Parathyroid adenoma (tissue), 2 donors: Measurements from ENCODE around the gene IGF1R.

Experiments
- H2AFZ ChIP-seq: fragments of 300-600 bp; sonication (generic); one replicate; pipeline ENCODE4 v1.7.0; 2017; ENCODE audit warnings: antibody characterized with exemption, mild to moderate bottlenecking
- H3K27ac ChIP-seq: fragments of 300-600 bp; sonication (generic); one replicate; pipeline ENCODE4 v1.7.0; 2017
- H3K27me3 ChIP-seq: fragments of 300-600 bp; sonication (generic); one replicate; pipeline ENCODE4 v1.7.0; 2017; ENCODE audit warnings: low read length; ENCODE audit not compliant: control insufficient read depth, insufficient read depth
- H3K36me3 ChIP-seq: fragments of 300-600 bp; sonication (generic); one replicate; pipeline ENCODE4 v1.7.0; 2017; ENCODE audit warnings: low read length; ENCODE audit not compliant: control insufficient read depth, insufficient read depth
- H3K4me1 ChIP-seq: fragments of 300-600 bp; sonication (generic); one replicate; pipeline ENCODE4 v1.7.0; 2017; ENCODE audit warnings: control low read depth
- H3K4me2 ChIP-seq: fragments of 300-600 bp; sonication (generic); one replicate; pipeline ENCODE4 v1.7.0; 2017; ENCODE audit warnings: low read length
- H3K4me3 ChIP-seq: fragments of 300-600 bp; sonication (generic); one replicate; pipeline ENCODE4 v1.7.0; 2017; ENCODE audit warnings: low read depth, low read length
- H3K79me2 ChIP-seq: fragments of 300-600 bp; sonication (generic); one replicate; pipeline ENCODE4 v1.7.0; 2017; ENCODE audit warnings: control low read depth
- H3K9ac ChIP-seq: fragments of 300-600 bp; sonication (generic); one replicate; pipeline ENCODE4 v1.7.0; 2017; ENCODE audit warnings: mild to moderate bottlenecking
- H3K9me3 ChIP-seq: fragments of 300-600 bp; sonication (generic); one replicate; pipeline ENCODE4 v1.7.0; 2017; ENCODE audit warnings: low read length; ENCODE audit not compliant: control insufficient read depth
- TF ChIP-seq, protein P1 (sequence below): fragments of 300-600 bp; sonication (generic); IDR thresholded peaks from one replicate; pipeline ENCODE4 v1.7.0; 2017; ENCODE audit warnings: antibody characterized with exemption, mild to moderate bottlenecking
- donor health status: primary hyperparathyroidism.

The IGF1R gene

DNA sequence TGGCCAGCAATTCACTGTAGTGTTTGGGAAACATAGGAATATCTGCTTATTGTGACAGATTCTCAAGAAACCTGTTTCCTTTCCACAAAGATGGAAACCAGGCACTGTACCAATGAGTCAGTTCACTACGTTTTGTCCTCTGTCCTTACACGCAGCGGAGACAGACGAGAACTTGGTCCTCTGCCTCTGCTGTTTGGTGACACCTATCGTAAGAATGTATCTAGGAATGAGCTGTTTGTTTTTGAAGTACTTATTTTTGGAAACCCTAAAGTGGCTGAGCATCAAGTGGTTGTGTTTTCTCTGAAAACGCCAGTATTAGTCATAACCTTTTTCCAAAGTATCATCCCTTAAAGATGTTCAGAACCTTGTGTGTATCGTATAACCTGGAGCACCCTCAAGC is 266.3 kb downstream of the IGF1R start:
- H3K27me3 ChIP-seq, result no peaks in the 10 kb centered on the region
- H3K4me2 ChIP-seq, result no peak overlapping the region
- no peaks in the 10 kb centered on the region for H3K79me2 ChIP-seq
- no peaks in the 10 kb centered on the region for H3K36me3 ChIP-seq
- no peak overlapping the region for H3K4me3 ChIP-seq
- H3K9ac ChIP-seq, result no peak overlapping the region
- H3K9me3 ChIP-seq, result no peaks in the 10 kb centered on the region
- peaks cover 3% of the 10 kb centered on the region for H3K4me1 ChIP-seq
- H3K27ac ChIP-seq, result no peak overlapping the region
- TF ChIP-seq, protein P1, sequence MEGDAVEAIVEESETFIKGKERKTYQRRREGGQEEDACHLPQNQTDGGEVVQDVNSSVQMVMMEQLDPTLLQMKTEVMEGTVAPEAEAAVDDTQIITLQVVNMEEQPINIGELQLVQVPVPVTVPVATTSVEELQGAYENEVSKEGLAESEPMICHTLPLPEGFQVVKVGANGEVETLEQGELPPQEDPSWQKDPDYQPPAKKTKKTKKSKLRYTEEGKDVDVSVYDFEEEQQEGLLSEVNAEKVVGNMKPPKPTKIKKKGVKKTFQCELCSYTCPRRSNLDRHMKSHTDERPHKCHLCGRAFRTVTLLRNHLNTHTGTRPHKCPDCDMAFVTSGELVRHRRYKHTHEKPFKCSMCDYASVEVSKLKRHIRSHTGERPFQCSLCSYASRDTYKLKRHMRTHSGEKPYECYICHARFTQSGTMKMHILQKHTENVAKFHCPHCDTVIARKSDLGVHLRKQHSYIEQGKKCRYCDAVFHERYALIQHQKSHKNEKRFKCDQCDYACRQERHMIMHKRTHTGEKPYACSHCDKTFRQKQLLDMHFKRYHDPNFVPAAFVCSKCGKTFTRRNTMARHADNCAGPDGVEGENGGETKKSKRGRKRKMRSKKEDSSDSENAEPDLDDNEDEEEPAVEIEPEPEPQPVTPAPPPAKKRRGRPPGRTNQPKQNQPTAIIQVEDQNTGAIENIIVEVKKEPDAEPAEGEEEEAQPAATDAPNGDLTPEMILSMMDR, result no peak
- H2AFZ ChIP-seq, result no peak overlapping the region

DNA sequence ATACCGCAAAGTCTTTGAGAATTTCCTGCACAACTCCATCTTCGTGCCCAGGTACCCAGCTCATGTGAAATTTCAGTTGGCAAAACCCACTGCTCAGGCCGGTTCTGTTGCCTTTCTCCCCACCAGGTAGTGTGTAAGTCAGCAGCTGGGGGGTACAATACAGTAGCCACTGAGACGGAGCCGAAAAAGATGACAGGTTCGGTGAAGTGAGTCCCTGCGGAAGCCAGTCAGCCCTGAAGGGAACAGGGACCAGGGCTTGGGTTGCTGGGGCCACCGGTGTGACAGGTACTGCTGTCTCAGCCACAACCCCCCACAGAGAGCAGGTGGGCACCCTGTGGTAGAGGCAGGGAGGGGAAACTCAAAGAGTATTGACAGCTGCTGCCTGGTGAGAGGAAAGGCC is 268.5 kb downstream of the IGF1R start:
- Histone ChIP-seq H3K4me3 (no peak overlapping the region), H3K9ac (no peak overlapping the region), H3K9me3 (no peaks in the 10 kb centered on the region), H3K4me1 (peaks cover 3% of the 10 kb centered on the region), H3K36me3 (no peaks in the 10 kb centered on the region), H3K4me2 (no peak overlapping the region), H2AFZ (no peak overlapping the region), H3K27me3 (no peaks in the 10 kb centered on the region), H3K27ac (no peak overlapping the region), H3K79me2 (no peaks in the 10 kb centered on the region)
- TF ChIP-seq, protein P1, result no peak

DNA sequence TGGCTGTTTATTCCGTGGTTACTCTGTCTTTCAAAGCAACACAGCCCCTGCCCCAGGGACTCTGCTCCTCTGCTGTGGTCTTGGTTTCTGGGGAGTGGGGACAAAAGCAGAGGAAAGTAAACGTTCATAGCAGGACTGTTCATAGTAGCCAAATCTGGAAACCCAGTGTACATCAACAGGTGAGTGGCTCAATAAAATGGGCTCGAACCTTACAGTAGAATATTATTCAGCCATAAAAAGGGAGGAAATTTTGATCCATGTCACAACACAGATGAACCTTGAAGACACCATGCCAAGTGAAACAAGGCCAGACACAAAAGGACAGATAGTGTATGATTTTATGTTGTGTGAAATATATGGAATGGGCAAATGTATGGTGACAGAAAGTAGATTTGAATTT is 269.1 kb downstream of the IGF1R start:
- Histone ChIP-seq H3K79me2 (no peaks in the 10 kb centered on the region), H3K36me3 (no peaks in the 10 kb centered on the region), H2AFZ (no peak overlapping the region), H3K27ac (no peak overlapping the region), H3K4me3 (no peak overlapping the region), H3K9me3 (no peaks in the 10 kb centered on the region), H3K4me2 (no peak overlapping the region), H3K27me3 (no peaks in the 10 kb centered on the region), H3K9ac (no peak overlapping the region), H3K4me1 (peaks cover 3% of the 10 kb centered on the region)
- TF ChIP-seq, protein P1, result no peak

DNA sequence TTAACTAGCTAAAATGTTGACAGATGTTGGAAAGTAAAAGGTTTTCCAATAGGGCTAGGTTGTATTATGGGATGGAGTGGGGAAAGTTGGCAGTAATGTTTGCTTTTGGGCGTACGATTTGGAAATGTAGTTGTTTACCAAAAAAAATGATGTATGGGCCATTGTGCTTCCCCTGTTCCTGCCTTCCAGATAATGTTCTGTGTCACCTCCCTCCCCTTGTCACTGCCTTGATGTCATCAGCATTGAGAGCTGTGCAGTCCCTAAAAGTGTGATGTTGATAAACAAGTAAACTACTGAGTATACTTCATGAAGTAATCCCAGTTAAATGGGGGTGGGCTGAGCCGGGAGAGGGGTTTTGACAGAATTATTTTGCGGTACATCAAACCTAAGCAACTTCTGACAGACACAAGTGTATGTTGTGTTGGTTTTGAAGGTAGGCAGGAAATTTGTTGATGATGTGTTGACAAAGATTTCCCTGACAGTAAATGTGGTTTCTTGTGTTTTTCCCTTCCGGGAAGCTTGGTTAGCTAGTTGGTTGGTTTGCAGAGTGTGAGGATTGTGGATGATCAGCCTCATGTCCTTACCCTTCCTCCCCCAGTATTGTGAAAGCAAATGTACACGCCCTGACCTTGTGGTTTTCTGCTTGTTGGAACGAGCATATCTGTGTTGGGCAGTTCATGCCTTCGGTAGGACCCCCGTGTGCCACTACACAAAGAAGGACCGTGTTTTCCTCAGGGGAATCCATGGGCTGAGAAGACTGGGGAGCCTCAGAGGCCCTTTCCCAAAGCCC is 271.9 kb downstream of the IGF1R start:
- Histone ChIP-seq H3K4me1 (peaks cover 18% of the 10 kb centered on the region), H3K36me3 (no peaks in the 10 kb centered on the region), H3K27me3 (no peaks in the 10 kb centered on the region), H3K4me3 (no peak overlapping the region), H2AFZ (no peak overlapping the region), H3K79me2 (no peaks in the 10 kb centered on the region), H3K9ac (no peak overlapping the region), H3K9me3 (no peaks in the 10 kb centered on the region), H3K27ac (no peak overlapping the region), H3K4me2 (no peak overlapping the region)
- TF ChIP-seq, protein P1, result no peak

DNA sequence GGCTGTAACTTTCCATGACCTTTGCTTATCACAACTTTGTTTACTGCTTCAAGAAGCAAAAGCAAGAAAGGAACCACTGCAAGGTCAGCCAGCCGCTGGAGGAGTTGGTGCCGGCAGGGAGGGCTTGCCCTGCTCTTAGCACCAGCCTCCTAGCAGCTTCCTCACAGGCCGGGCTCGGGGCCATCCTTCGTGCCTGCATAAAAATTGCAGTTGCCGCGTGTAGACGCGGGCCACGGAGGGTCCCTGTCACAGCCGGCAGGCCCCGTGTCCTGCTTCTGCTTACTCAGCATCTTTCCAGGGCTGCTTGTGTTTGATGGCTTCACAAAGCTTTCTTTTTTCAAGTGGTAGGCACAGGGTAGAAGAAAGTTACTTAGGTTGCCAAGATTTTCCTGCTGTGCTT is 274.8 kb downstream of the IGF1R start:
- Histone ChIP-seq H3K27ac (peak overlapping the region; percentile 60), H2AFZ (peak overlapping the region; percentile 64), H3K4me1 (peaks cover 27% of the 10 kb centered on the region), H3K9me3 (no peaks in the 10 kb centered on the region), H3K9ac (no peak overlapping the region), H3K27me3 (no peaks in the 10 kb centered on the region), H3K36me3 (no peaks in the 10 kb centered on the region), H3K79me2 (no peaks in the 10 kb centered on the region), H3K4me3 (no peak overlapping the region), H3K4me2 (peak overlapping the region; percentile 35)
- TF ChIP-seq, protein P1, result no peak
